HCT116 (cell line): ENCODE measurements around the gene HHLA2. TPM values are rescaled to one million over a fixed set of nuclear protein-coding genes. Genes with fewer than 3 reads are reported as not detected.

Experiments
- ATAC-seq: fragments of 200-7000 bp; cut with Tn5 transposase; 2 replicates; pipeline ENCODE4 v1.9.1; 2020; ENCODE audit warnings: mild to moderate bottlenecking, moderate library complexity
- BruUV-seq: library from RNA; stranded (reverse); fragments of 400-500 nt; replicated peaks from 2 replicates; lab custom pipeline; 2021; lab: Mats Ljungman, UMichigan
- CTCF ChIA-PET: fragments of 300-600 bp; sonication (Branson Sonifier 250); formaldehyde crosslinking; loops from one replicate; lab custom pipeline; 2021; ENCODE audit warnings: antibody characterized with exemption; lab: Charles Lee
- POLR2A ChIA-PET: fragments of 300-600, 350-600 bp; sonication (Branson Sonifier 250); formaldehyde crosslinking; loops from one replicate; lab custom pipeline; 2021; ENCODE audit warnings: antibody characterized with exemption; lab: Charles Lee
- RAD21 ChIA-PET, 2 experiments: fragments of 300-600 bp; sonication (Branson Sonifier 250); formaldehyde crosslinking; loops; one replicate each; lab custom pipeline; 2023; ENCODE audit warnings: low total read pairs in 2 of 2; ENCODE audit not compliant: uncharacterized antibody in 2 of 2, unreplicated experiment in 2 of 2, low non-redundant PET in 1 of 2; lab: Charles Lee
- DNase-seq: peaks from one replicate; pipeline ENCODE4 v3.0.0-alpha.2; 2010; ENCODE audit warnings: low read depth, low spot score
- H2AFZ ChIP-seq: fragments of 200-600 bp; shearing (Covaris generic), sonication (generic); 2 replicates; pipeline ENCODE4 v1.6.1; 2017; ENCODE audit warnings: low read depth, mixed run types, mixed read lengths, antibody characterized with exemption, low read length; ENCODE audit not compliant: poor library complexity, severe bottlenecking
- H3K27ac ChIP-seq: 2 replicates; pipeline ENCODE4 v1.5.1; 2012; ENCODE audit warnings: low read depth, low read length
- H3K27me3 ChIP-seq: fragments of 200-600 bp; sonication (generic); 2 replicates; pipeline ENCODE4 v1.6.1; 2016; ENCODE audit warnings: mixed run types, low read length, mixed read lengths; ENCODE audit not compliant: insufficient read depth
- H3K36me3 ChIP-seq, 2 experiments: fragments of 200-500 bp in 1 of 2; fragments of 200-600 bp in 1 of 2; sonication (Bioruptor generic) in 1 of 2; sonication (generic) in 1 of 2; 2 replicates each; pipeline versions ENCODE4 v1.5.1 to v1.6.1; 2014 to 2016; ENCODE audit warnings: low read length in 2 of 2, inconsistent platforms in 1 of 2, mixed read lengths in 1 of 2, mixed run types in 1 of 2; ENCODE audit not compliant: insufficient read depth in 2 of 2, control insufficient read depth in 1 of 2
- H3K4me1 ChIP-seq, 2 experiments: fragments of 200-600 bp in 1 of 2; sonication (generic) in 1 of 2; 2 replicates each; pipeline versions ENCODE4 v1.5.1 to v1.6.1; 2012 to 2017; ENCODE audit warnings: low read length in 2 of 2, inconsistent platforms in 1 of 2, mild to moderate bottlenecking in 1 of 2, mixed read lengths in 1 of 2, mixed run types in 1 of 2, moderate library complexity in 1 of 2; ENCODE audit not compliant: insufficient read depth in 2 of 2, control insufficient read depth in 1 of 2
- H3K4me2 ChIP-seq: fragments of 200-600 bp; sonication (generic); 2 replicates; pipeline ENCODE4 v1.6.1; 2017; ENCODE audit warnings: mixed run types, low read length, mixed read lengths
- H3K4me3 ChIP-seq, 2 experiments: fragments of 200-600 bp in 1 of 2; sonication (generic) in 1 of 2; replicated peaks in 1 of 2; 2 replicates each; pipeline ENCODE4 v1.5.1; 2011 to 2016; ENCODE audit warnings: low read length in 2 of 2, control low read depth in 1 of 2, low read depth in 1 of 2, mild to moderate bottlenecking in 1 of 2, mixed read lengths in 1 of 2, mixed run types in 1 of 2
- H3K79me2 ChIP-seq: fragments of 200-600 bp; sonication (generic); 2 replicates; pipeline ENCODE4 v1.6.1; 2017; ENCODE audit warnings: mild to moderate bottlenecking, mixed run types, low read length, moderate library complexity, mixed read lengths; ENCODE audit not compliant: insufficient read depth
- H3K9ac ChIP-seq: fragments of 200-600 bp; sonication (generic); 2 replicates; pipeline ENCODE4 v1.6.1; 2016; ENCODE audit warnings: low read length, mixed read lengths
- H3K9me2 ChIP-seq: fragments of 200-600 bp; sonication (generic), shearing (Covaris generic); 2 replicates; pipeline ENCODE4 v1.6.1; 2017; ENCODE audit warnings: mixed run types, mild to moderate bottlenecking, moderate library complexity; ENCODE audit not compliant: insufficient read depth
- H3K9me3 ChIP-seq, 2 experiments: fragments of 200-500 bp in 1 of 2; fragments of 200-600 bp in 1 of 2; sonication (Bioruptor generic) in 1 of 2; sonication (generic) in 1 of 2; 2 replicates each; pipeline ENCODE4 v1.6.1; 2014 to 2017; ENCODE audit warnings: low read length in 2 of 2, mixed read lengths in 2 of 2, inconsistent platforms in 1 of 2, low read depth in 1 of 2, mild to moderate bottlenecking in 1 of 2, mixed run types in 1 of 2, moderate library complexity in 1 of 2; ENCODE audit not compliant: control insufficient read depth in 1 of 2, insufficient read depth in 1 of 2
- H4K20me1 ChIP-seq: fragments of 200-600 bp; sonication (generic), shearing (Covaris generic); 2 replicates; pipeline ENCODE4 v1.6.1; 2017; ENCODE audit warnings: mixed run types, mild to moderate bottlenecking, moderate library complexity; ENCODE audit not compliant: insufficient read depth
- ATF3 ChIP-seq: IDR thresholded peaks from 2 replicates; pipeline ENCODE4 v1.6.1; 2012
- CBX3 ChIP-seq: IDR thresholded peaks from 2 replicates; pipeline ENCODE4 v1.6.1; 2012; ENCODE audit warnings: low read depth
- ELF1 ChIP-seq: IDR thresholded peaks from 2 replicates; pipeline ENCODE4 v1.6.1; 2012; ENCODE audit warnings: low read depth, borderline replicate concordance
- EZH2 ChIP-seq: fragments of 200-600 bp; sonication (generic); IDR thresholded peaks from 2 replicates; pipeline ENCODE4 v1.6.1; 2017; ENCODE audit warnings: antibody characterized with exemption, mixed run types
- JUND ChIP-seq: IDR thresholded peaks from 2 replicates; pipeline ENCODE4 v1.6.1; 2012
- MAX ChIP-seq: IDR thresholded peaks from 2 replicates; pipeline ENCODE4 v1.6.1; 2012
- POLR2A ChIP-seq: IDR thresholded peaks from 2 replicates; pipeline ENCODE4 v1.7.0; 2011; ENCODE audit warnings: borderline replicate concordance; ENCODE audit not compliant: insufficient read depth, insufficient read length; ENCODE audit errors: extremely low read depth
- REST ChIP-seq: IDR thresholded peaks from 2 replicates; pipeline ENCODE4 v1.6.1; 2012; ENCODE audit warnings: low read depth
- SP1 ChIP-seq: IDR thresholded peaks from 2 replicates; pipeline ENCODE4 v1.6.1; 2012; ENCODE audit warnings: low read depth
- TCF7L2 ChIP-seq: IDR thresholded peaks from 2 replicates; pipeline ENCODE4 v1.7.0; 2011; ENCODE audit warnings: borderline replicate concordance, inconsistent platforms; ENCODE audit not compliant: insufficient read depth, insufficient read length; ENCODE audit errors: extremely low read depth
- YY1 ChIP-seq: IDR thresholded peaks from 2 replicates; pipeline ENCODE4 v1.6.1; 2011; ENCODE audit warnings: low read length, low read depth, moderate library complexity, mild to moderate bottlenecking; ENCODE audit not compliant: insufficient replicate concordance; ENCODE audit errors: extremely low read depth
- ZFX ChIP-seq: fragments of 450-650 bp; IDR thresholded peaks from 2 replicates; pipeline ENCODE4 v1.6.1; 2017
- intact Hi-C: fragments of 100-400 bp; cut with micrococcal nuclease; formaldehyde crosslinking; loops from 2 replicates; pipeline ENCODE4 v1.10.0; 2022
- total RNA-seq: library from RNA; stranded (reverse); gene quantifications from one replicate; pipeline ENCODE4 v1.2.1, GENCODE V29; 2021; ENCODE audit not compliant: unreplicated experiment

The HHLA2 gene
- total RNA-seq, 1 experiment from 2014 or later: not detected

GRCh38 chr3:108391917-108392593, 95.7 kb downstream of the HHLA2 start:
- Histone ChIP-seq H3K9me2 (no peaks in the 10 kb centered on the region), H3K36me3 (no peaks in the 10 kb centered on the region; a peak in 1 of 4 replicates), H3K27me3 (no peaks in the 10 kb centered on the region), H3K9me3 (no peaks in the 10 kb centered on the region), H3K9ac (no peak overlapping the region), H3K27ac (no peak overlapping the region), H3K4me3 (no peak overlapping the region), H3K4me1 (peaks cover 0 to 2% of the 10 kb centered on the region in 2 experiments; a peak in 1 of 4 replicates), H3K4me2 (no peak overlapping the region), H2AFZ (no peak overlapping the region), H4K20me1 (no peaks in the 10 kb centered on the region), H3K79me2 (no peaks in the 10 kb centered on the region)
- ChIA-PET RAD21 (no interaction called here), CTCF (no interaction called here), POLR2A (no interaction called here)
- no TSS peak for BruUV-seq
- ATAC-seq (no peak), DNase-seq (no peak)
- no peak for TF ChIP-seq POLR2A
- TF ChIP-seq JUND: no peak
- no peak for TF ChIP-seq MAX
- no peak for TF ChIP-seq ZFX
- no peak for TF ChIP-seq TCF7L2
- TF ChIP-seq SP1: no peak
- no peak for TF ChIP-seq ELF1
- no peak for TF ChIP-seq REST
- no peak for TF ChIP-seq EZH2
- TF ChIP-seq CBX3: no peak
- no peak for TF ChIP-seq YY1
- no peak for TF ChIP-seq ATF3
- intact Hi-C loops: no loop called here
